IMR-90 (cell line): Measurements from ENCODE around the gene EIF4ENIF1. TPM values are rescaled to one million over a fixed set of nuclear protein-coding genes. Genes with fewer than 3 reads are reported as not detected.

ENCODE experiments used
- ATAC-seq: fragments of 200-7000 bp; cut with Tn5 transposase; 2 replicates; pipeline ENCODE4 v1.9.1; 2020; ENCODE audit warnings: low read depth, mild to moderate bottlenecking, moderate library complexity
- BruUV-seq: library from RNA; stranded (reverse); fragments of 400-500 nt; replicated peaks from 2 replicates; lab custom pipeline; 2021; lab: Mats Ljungman, UMichigan
- CTCF ChIA-PET: fragments of 300-600 bp; formaldehyde crosslinking; extraction: SDS; loops from one replicate; lab custom pipeline; 2021; ENCODE audit warnings: antibody characterized with exemption; lab: Yijun Ruan, JAX
- POLR2A ChIA-PET: fragments of 300-600 bp; sonication (Branson Sonifier 250); formaldehyde crosslinking; loops from one replicate; lab custom pipeline; 2022; ENCODE audit warnings: antibody characterized with exemption; ENCODE audit not compliant: unreplicated experiment; lab: Charles Lee
- DNase-seq: peaks from one replicate; pipeline ENCODE4 v3.0.0; 2013
- H2AFZ ChIP-seq: replicated peaks from 2 replicates; pipeline ENCODE3; 2013; ENCODE audit warnings: low read length, mild to moderate bottlenecking; ENCODE audit not compliant: poor library complexity
- H2AK5ac ChIP-seq: 2 replicates; pipeline ENCODE4 v1.6.1; 2013; ENCODE audit warnings: low read depth, low read length, inconsistent platforms
- H2AK9ac ChIP-seq: replicated peaks from 2 replicates; pipeline ENCODE3; 2013; ENCODE audit warnings: mild to moderate bottlenecking, low read depth, low read length, moderate library complexity; ENCODE audit not compliant: poor library complexity
- H2BK120ac ChIP-seq: 2 replicates; pipeline ENCODE4 v1.6.1; 2013; ENCODE audit warnings: low read depth, low read length, inconsistent platforms
- H2BK15ac ChIP-seq: 3 replicates; pipeline ENCODE4 v1.6.1; 2013; ENCODE audit warnings: low read depth, low read length, inconsistent platforms
- H2BK20ac ChIP-seq: 2 replicates; pipeline ENCODE4 v1.6.1; 2013; ENCODE audit warnings: low read depth, mild to moderate bottlenecking, inconsistent platforms, low read length, moderate library complexity
- H2BK5ac ChIP-seq: 2 replicates; pipeline ENCODE4 v1.6.1; 2013; ENCODE audit warnings: mild to moderate bottlenecking, low read depth, low read length, inconsistent platforms; ENCODE audit not compliant: poor library complexity, severe bottlenecking
- H3K14ac ChIP-seq: replicated peaks from 2 replicates; pipeline ENCODE4 v1.6.1; 2013; ENCODE audit warnings: low read depth, low read length, inconsistent platforms
- H3K18ac ChIP-seq: 2 replicates; pipeline ENCODE4 v1.6.1; 2013; ENCODE audit warnings: low read depth, low read length, control low read depth
- H3K23ac ChIP-seq: 2 replicates; pipeline ENCODE4 v1.6.1; 2013; ENCODE audit warnings: low read depth, low read length, inconsistent platforms
- H3K27ac ChIP-seq: 2 replicates; pipeline ENCODE4 v1.5.1; 2013; ENCODE audit warnings: mild to moderate bottlenecking, control low read depth, low read length; ENCODE audit not compliant: insufficient read depth
- H3K27me3 ChIP-seq: 2 replicates; pipeline ENCODE4 v1.6.1; 2013; ENCODE audit warnings: low read length; ENCODE audit not compliant: control insufficient read depth, insufficient read depth
- H3K36me3 ChIP-seq: 2 replicates; pipeline ENCODE4 v1.6.1; 2013; ENCODE audit warnings: low read length, mixed read lengths; ENCODE audit not compliant: control insufficient read depth, insufficient read depth
- H3K4ac ChIP-seq: 2 replicates; pipeline ENCODE4 v1.6.1; 2013; ENCODE audit warnings: low read depth, low read length, inconsistent platforms
- H3K4me1 ChIP-seq: 2 replicates; pipeline ENCODE4 v1.6.1; 2013; ENCODE audit warnings: low read length, mixed read lengths; ENCODE audit not compliant: control insufficient read depth, insufficient read depth
- H3K4me2 ChIP-seq: 2 replicates; pipeline ENCODE4 v1.6.1; 2013; ENCODE audit warnings: low read depth, mild to moderate bottlenecking, control low read depth, low read length, moderate library complexity
- H3K4me3 ChIP-seq: 2 replicates; pipeline ENCODE4 v1.5.1; 2013; ENCODE audit warnings: low read depth, mild to moderate bottlenecking, control low read depth, low read length, moderate library complexity; ENCODE audit not compliant: insufficient read depth
- H3K56ac ChIP-seq: 2 replicates; pipeline ENCODE4 v1.6.1; 2013; ENCODE audit warnings: low read length, inconsistent platforms; ENCODE audit not compliant: insufficient read depth; ENCODE audit errors: extremely low read depth
- H3K79me1 ChIP-seq, 2 experiments: 2 replicates each; pipeline ENCODE4 v1.6.1; 2013; ENCODE audit warnings: low read length in 2 of 2, inconsistent platforms in 1 of 2, low read depth in 1 of 2
- H3K9ac ChIP-seq: 2 replicates; pipeline ENCODE4 v1.6.1; 2013; ENCODE audit warnings: low read depth, low read length, control low read depth
- H3K9me1 ChIP-seq: 2 replicates; pipeline ENCODE4 v1.6.1; 2013; ENCODE audit warnings: low read length, inconsistent platforms; ENCODE audit not compliant: insufficient read depth
- H3K9me3 ChIP-seq: 2 replicates; pipeline ENCODE4 v1.6.1; 2013; ENCODE audit warnings: low read length; ENCODE audit not compliant: control insufficient read depth, insufficient read depth
- H4K20me1 ChIP-seq: 2 replicates; pipeline ENCODE4 v1.6.1; 2013; ENCODE audit warnings: low read length, inconsistent platforms; ENCODE audit not compliant: insufficient read depth
- H4K5ac ChIP-seq: 2 replicates; pipeline ENCODE4 v1.6.1; 2013; ENCODE audit warnings: mild to moderate bottlenecking, low read depth, low read length, control low read depth
- H4K8ac ChIP-seq, 2 experiments: 2 replicates each; pipeline ENCODE4 v1.6.1; 2013; ENCODE audit warnings: low read depth in 2 of 2, low read length in 2 of 2, control low read depth in 1 of 2, inconsistent platforms in 1 of 2
- H4K91ac ChIP-seq: 2 replicates; pipeline ENCODE4 v1.6.1; 2013; ENCODE audit warnings: low read depth, low read length, inconsistent platforms; ENCODE audit not compliant: insufficient read depth
- BHLHE40 ChIP-seq: fragments of 150-350 bp; IDR thresholded peaks from 2 replicates; pipeline ENCODE4 v1.6.1; 2016; ENCODE audit warnings: mild to moderate bottlenecking, low read depth, low read length
- CEBPB ChIP-seq: IDR thresholded peaks from 2 replicates; pipeline ENCODE4 v1.6.1; 2012; ENCODE audit warnings: low read depth, low read length, improper control_type of control experiment
- CHD1 ChIP-seq: IDR thresholded peaks from 2 replicates; pipeline ENCODE4 v1.6.1; 2012; ENCODE audit warnings: low read depth, low read length, improper control_type of control experiment
- FOS ChIP-seq: fragments of 150-350 bp; IDR thresholded peaks from 2 replicates; pipeline ENCODE4 v1.6.1; 2016; ENCODE audit warnings: low read depth, low read length
- MAFK ChIP-seq: IDR thresholded peaks from 2 replicates; pipeline ENCODE4 v1.6.1; 2012; ENCODE audit warnings: low read depth, low read length, improper control_type of control experiment
- MAZ ChIP-seq: IDR thresholded peaks from 2 replicates; pipeline ENCODE4 v1.6.1; 2012; ENCODE audit warnings: low read depth, mild to moderate bottlenecking, low read length, improper control_type of control experiment, moderate library complexity, borderline replicate concordance
- MXI1 ChIP-seq: IDR thresholded peaks from 2 replicates; pipeline ENCODE4 v1.6.1; 2012; ENCODE audit warnings: low read depth, mild to moderate bottlenecking, low read length, moderate library complexity, borderline replicate concordance
- POLR2A ChIP-seq: IDR thresholded peaks from 2 replicates; pipeline ENCODE4 v1.6.1; 2012; ENCODE audit warnings: mild to moderate bottlenecking, low read depth, low read length
- RCOR1 ChIP-seq: IDR thresholded peaks from 2 replicates; pipeline ENCODE4 v1.6.1; 2012; ENCODE audit warnings: mild to moderate bottlenecking, low read length, improper control_type of control experiment; ENCODE audit not compliant: insufficient replicate concordance
- SMC3 ChIP-seq: fragments of 150-350 bp; IDR thresholded peaks from 2 replicates; pipeline ENCODE4 v1.6.1; 2016; ENCODE audit warnings: low read depth, mild to moderate bottlenecking, antibody characterized with exemption, low read length, moderate library complexity
- WGBS, 2 experiments: methylation state at CpG; one replicate each; pipeline versions ENCODE4 v1.1.5 to v1.1.7; 2013; ENCODE audit warnings: missing lambda C conversion rate in 2 of 2; ENCODE audit not compliant: insufficient read length in 1 of 2; ENCODE audit errors: extremely low coverage in 2 of 2; 5-methylcytosine and 5-hydroxymethylcytosine counted together
- dilution Hi-C: fragments of 300-500 bp; cut with HindIII; formaldehyde crosslinking; loops from one replicate; pipeline ENCODE4 v1.14.3; 2018; ENCODE audit warnings: low sequenced_read_pairs; ENCODE audit not compliant: unreplicated experiment
- in situ Hi-C: fragments of 300-500 bp; cut with MboI; formaldehyde crosslinking; loops from 3 replicates; pipeline ENCODE4 v1.14.3; 2019; ENCODE audit warnings: low sequenced_read_pairs, inconsistent platforms, mixed read lengths
- intact Hi-C: fragments of 100-400 bp; cut with micrococcal nuclease; formaldehyde crosslinking; loops from 2 replicates; pipeline ENCODE4 v1.10.0; 2022
- polyA plus RNA-seq, 3 experiments: library from polyadenylated mRNA; depleted of rRNA; stranded (reverse); fragments of >200 nt; gene quantifications; 2 replicates each; pipeline ENCODE4 v1.2.3, GENCODE V29; 2012; ENCODE audit warnings: low replicate concordance in 1 of 3
- total RNA-seq: library from RNA; depleted of rRNA; stranded (reverse); fragments of >200 nt; gene quantifications from 2 replicates; pipeline ENCODE4 v1.2.3, GENCODE V29; 2012
- TF ChIP-seq, protein P1 (sequence below): fragments of 150-350 bp; IDR thresholded peaks from 2 replicates; pipeline ENCODE4 v1.6.1; 2016; ENCODE audit warnings: low read depth, mild to moderate bottlenecking, low read length, moderate library complexity, borderline replicate concordance
- TF ChIP-seq, protein P2 (sequence below): fragments of 150-350 bp; IDR thresholded peaks from 2 replicates; pipeline ENCODE4 v1.6.1; 2017; ENCODE audit warnings: mild to moderate bottlenecking, antibody characterized with exemption, low read length, low read depth
- TF ChIP-seq, protein P3 (sequence below): conservative IDR thresholded peaks from 2 replicates; pipeline ENCODE4 v1.5.1; 2012; ENCODE audit warnings: mild to moderate bottlenecking, low read depth, low read length, improper control_type of control experiment

Gene EIF4ENIF1
- total and polyA plus RNA-seq, 2 of the 4 experiments (the other 2 are of a cell fraction) = 14.7 to 16.0 TPM

DNA sequence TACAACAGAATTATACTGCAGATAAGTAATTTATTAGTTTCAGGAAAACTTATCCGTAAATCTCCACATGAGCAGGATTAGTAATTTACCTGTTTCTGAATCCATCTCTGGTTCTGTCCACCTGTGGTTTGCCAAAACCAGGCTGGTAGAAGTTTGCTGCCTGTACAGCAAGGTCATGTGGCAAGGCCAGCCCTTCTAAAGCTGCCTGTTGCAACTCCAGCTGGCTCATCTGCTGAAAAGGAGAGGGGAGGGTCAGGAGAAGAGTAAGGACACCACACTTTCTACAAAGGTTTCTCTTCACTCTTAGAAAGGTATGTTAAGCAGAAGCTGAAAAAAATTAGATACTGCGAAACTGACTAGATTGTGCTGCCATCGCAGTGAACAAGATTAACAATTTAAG, 42.3 kb downstream of the EIF4ENIF1 start:
- H3K18ac ChIP-seq = no peak overlapping the region
- H3K9me3 ChIP-seq = no peaks in the 10 kb centered on the region
- H2BK15ac ChIP-seq = no peak overlapping the region
- H3K9me1 ChIP-seq = no peaks in the 10 kb centered on the region
- H4K8ac ChIP-seq = no peak overlapping the region
- no peak overlapping the region for H3K4ac ChIP-seq
- peaks cover 36% of the 10 kb centered on the region for H3K36me3 ChIP-seq
- no peak overlapping the region for H3K9ac ChIP-seq
- ChIA-PET CTCF (interaction anchor here (0.5 kb wide), 1 partner anchor 340 kb away, joined by 3 read pairs; the partner anchor contains the start of gene SELENOM), POLR2A (no interaction called here)
- no peak overlapping the region for H4K5ac ChIP-seq
- TF ChIP-seq, protein P1, sequence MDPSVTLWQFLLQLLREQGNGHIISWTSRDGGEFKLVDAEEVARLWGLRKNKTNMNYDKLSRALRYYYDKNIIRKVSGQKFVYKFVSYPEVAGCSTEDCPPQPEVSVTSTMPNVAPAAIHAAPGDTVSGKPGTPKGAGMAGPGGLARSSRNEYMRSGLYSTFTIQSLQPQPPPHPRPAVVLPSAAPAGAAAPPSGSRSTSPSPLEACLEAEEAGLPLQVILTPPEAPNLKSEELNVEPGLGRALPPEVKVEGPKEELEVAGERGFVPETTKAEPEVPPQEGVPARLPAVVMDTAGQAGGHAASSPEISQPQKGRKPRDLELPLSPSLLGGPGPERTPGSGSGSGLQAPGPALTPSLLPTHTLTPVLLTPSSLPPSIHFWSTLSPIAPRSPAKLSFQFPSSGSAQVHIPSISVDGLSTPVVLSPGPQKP = no peak
- TF ChIP-seq, protein P2, sequence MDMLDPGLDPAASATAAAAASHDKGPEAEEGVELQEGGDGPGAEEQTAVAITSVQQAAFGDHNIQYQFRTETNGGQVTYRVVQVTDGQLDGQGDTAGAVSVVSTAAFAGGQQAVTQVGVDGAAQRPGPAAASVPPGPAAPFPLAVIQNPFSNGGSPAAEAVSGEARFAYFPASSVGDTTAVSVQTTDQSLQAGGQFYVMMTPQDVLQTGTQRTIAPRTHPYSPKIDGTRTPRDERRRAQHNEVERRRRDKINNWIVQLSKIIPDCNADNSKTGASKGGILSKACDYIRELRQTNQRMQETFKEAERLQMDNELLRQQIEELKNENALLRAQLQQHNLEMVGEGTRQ = no peak
- no peak for TF ChIP-seq SMC3
- no peak for TF ChIP-seq POLR2A
- no peak for TF ChIP-seq CHD1
- no peak for TF ChIP-seq RCOR1
- TF ChIP-seq MAZ = no peak
- TF ChIP-seq BHLHE40 = no peak
- no peak for TF ChIP-seq FOS
- no peak for TF ChIP-seq MAFK
- TF ChIP-seq, protein P3, sequence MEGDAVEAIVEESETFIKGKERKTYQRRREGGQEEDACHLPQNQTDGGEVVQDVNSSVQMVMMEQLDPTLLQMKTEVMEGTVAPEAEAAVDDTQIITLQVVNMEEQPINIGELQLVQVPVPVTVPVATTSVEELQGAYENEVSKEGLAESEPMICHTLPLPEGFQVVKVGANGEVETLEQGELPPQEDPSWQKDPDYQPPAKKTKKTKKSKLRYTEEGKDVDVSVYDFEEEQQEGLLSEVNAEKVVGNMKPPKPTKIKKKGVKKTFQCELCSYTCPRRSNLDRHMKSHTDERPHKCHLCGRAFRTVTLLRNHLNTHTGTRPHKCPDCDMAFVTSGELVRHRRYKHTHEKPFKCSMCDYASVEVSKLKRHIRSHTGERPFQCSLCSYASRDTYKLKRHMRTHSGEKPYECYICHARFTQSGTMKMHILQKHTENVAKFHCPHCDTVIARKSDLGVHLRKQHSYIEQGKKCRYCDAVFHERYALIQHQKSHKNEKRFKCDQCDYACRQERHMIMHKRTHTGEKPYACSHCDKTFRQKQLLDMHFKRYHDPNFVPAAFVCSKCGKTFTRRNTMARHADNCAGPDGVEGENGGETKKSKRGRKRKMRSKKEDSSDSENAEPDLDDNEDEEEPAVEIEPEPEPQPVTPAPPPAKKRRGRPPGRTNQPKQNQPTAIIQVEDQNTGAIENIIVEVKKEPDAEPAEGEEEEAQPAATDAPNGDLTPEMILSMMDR = no peak
- no peak for TF ChIP-seq CEBPB
- TF ChIP-seq MXI1 = no peak
- no peak overlapping the region for H3K4me2 ChIP-seq
- H3K4me1 ChIP-seq = no peaks in the 10 kb centered on the region
- H3K27me3 ChIP-seq = no peaks in the 10 kb centered on the region
- H2BK5ac ChIP-seq = no peak overlapping the region
- H4K91ac ChIP-seq = no peak overlapping the region
- BruUV-seq = no TSS peak
- H3K23ac ChIP-seq = no peak overlapping the region
- dilution Hi-C loops (no loop called here), in situ Hi-C loops (no loop called here), intact Hi-C loops (no loop called here)
- DNase-seq (no peak), ATAC-seq (no peak)
- no peak overlapping the region for H3K14ac ChIP-seq
- WGBS, 2 experiments = no CpG with 5 or more reads among the region's 3 CpGs
- no peak overlapping the region for H2AK9ac ChIP-seq
- H2BK120ac ChIP-seq = no peak overlapping the region
- H2AFZ ChIP-seq = no peak overlapping the region
- no peak overlapping the region for H3K4me3 ChIP-seq
- peaks cover 6% of the 10 kb centered on the region; the same call in 1 of the 2 replicates for H4K20me1 ChIP-seq
- no peak overlapping the region for H3K27ac ChIP-seq
- peaks cover 19 to 23% of the 10 kb centered on the region in 2 experiments for H3K79me1 ChIP-seq
- no peak overlapping the region for H2AK5ac ChIP-seq
- H2BK20ac ChIP-seq = no peak overlapping the region
- H3K56ac ChIP-seq = no peak overlapping the region
